Testis (tissue), 2 donors: ENCODE data around the gene TNP2.

Experiments
- POLR2A ChIP-seq: fragments of 450-650 bp; IDR thresholded peaks from one replicate; pipeline ENCODE4 v1.6.1; 2017; ENCODE audit warnings: antibody characterized with exemption, mild to moderate bottlenecking, moderate library complexity
- TF ChIP-seq, protein P1 (sequence below), 3 experiments: fragments of 450-650 bp in 2 of 3; fragments of 200-600 bp in 1 of 3; sonication (generic) in 1 of 3; IDR thresholded peaks; one replicate each; pipeline ENCODE4 v1.5.1; 2016 to 2019; ENCODE audit warnings: antibody characterized with exemption in 3 of 3, mild to moderate bottlenecking in 2 of 3, moderate library complexity in 1 of 3

DNA sequence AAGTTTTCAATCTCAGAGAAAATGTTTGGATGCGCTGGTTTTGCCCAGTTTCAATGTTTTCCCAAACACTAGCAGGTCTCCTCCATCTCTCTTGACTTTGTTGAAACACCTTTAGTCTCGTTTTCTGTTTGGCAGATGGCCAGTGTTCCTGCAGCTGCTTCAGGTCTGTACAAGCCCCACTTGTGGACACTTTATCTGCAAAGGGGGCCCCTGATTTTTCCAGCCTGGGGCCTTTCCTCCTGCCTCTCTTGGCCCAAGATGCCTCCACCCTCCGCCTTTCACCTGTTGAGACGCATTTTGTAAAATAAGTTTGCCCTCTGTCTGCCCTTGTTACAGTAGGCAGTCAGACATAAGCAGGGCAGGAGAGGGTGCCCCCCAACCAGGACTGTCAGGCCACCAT is 33.9 kb upstream of the TNP2 start:
- TF ChIP-seq, protein P1, sequence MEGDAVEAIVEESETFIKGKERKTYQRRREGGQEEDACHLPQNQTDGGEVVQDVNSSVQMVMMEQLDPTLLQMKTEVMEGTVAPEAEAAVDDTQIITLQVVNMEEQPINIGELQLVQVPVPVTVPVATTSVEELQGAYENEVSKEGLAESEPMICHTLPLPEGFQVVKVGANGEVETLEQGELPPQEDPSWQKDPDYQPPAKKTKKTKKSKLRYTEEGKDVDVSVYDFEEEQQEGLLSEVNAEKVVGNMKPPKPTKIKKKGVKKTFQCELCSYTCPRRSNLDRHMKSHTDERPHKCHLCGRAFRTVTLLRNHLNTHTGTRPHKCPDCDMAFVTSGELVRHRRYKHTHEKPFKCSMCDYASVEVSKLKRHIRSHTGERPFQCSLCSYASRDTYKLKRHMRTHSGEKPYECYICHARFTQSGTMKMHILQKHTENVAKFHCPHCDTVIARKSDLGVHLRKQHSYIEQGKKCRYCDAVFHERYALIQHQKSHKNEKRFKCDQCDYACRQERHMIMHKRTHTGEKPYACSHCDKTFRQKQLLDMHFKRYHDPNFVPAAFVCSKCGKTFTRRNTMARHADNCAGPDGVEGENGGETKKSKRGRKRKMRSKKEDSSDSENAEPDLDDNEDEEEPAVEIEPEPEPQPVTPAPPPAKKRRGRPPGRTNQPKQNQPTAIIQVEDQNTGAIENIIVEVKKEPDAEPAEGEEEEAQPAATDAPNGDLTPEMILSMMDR (IDR thresholded peaks at IDR 0.05), result no peak
- TF ChIP-seq POLR2A, result no peak
